Esophagus muscularis mucosa (tissue), 3 donors: Measurements from ENCODE around the gene MT1B.
A peak's percentile ranks its signal among the peaks of the same experiment; 100 is the strongest.

Experiments
- POLR2A ChIP-seq: fragments of 450-650 bp; IDR thresholded peaks from one replicate; pipeline ENCODE4 v1.6.1; 2017; ENCODE audit warnings: antibody characterized with exemption, moderate library complexity, mild to moderate bottlenecking, low read depth
- TF ChIP-seq, protein P1 (sequence below), 3 experiments: fragments of 200-600 bp in 2 of 3; fragments of 450-650 bp in 1 of 3; sonication (generic) in 2 of 3; IDR thresholded peaks; one replicate each; pipeline ENCODE4 v1.5.1; 2017 to 2019; ENCODE audit warnings: antibody characterized with exemption in 3 of 3, mild to moderate bottlenecking in 2 of 3, moderate library complexity in 1 of 3

DNA sequence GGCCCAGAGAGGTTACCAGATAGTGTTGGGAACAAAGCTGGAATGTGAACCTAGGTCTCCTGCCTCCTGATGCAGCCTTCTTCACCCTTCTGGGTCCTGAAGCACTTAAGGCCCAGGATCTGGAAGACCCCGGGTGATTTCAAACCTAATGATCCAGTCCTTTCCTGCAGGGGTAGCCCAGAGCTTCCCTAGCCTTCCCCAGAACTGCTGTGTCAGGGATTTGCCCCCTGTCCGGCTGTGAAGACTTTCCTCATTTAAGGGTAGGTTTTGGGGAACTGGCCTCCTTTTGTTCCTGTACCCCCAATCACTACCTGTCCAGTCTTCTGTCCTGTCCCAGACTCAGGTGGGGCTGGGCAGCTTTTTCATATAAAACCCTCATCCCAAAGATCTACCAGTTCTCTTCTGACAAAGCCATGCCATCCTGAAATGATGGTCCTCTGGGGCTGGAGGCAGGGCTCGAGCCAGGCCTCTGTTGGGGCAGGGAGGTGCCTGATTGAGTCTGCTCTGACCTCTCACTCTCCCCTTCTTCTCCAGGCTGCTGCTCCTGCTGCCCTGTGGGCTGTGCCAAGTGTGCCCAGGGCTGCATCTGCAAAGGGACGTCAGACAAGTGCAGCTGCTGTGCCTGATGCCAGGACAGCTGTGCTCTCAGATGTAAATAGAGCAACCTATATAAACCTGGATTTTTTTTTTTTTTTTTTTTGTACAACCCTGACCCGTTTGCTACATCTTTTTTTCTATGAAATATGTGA, 31.9 kb downstream of the MT1B start:
- TF ChIP-seq POLR2A, result peak; percentile 23
- TF ChIP-seq, protein P1, sequence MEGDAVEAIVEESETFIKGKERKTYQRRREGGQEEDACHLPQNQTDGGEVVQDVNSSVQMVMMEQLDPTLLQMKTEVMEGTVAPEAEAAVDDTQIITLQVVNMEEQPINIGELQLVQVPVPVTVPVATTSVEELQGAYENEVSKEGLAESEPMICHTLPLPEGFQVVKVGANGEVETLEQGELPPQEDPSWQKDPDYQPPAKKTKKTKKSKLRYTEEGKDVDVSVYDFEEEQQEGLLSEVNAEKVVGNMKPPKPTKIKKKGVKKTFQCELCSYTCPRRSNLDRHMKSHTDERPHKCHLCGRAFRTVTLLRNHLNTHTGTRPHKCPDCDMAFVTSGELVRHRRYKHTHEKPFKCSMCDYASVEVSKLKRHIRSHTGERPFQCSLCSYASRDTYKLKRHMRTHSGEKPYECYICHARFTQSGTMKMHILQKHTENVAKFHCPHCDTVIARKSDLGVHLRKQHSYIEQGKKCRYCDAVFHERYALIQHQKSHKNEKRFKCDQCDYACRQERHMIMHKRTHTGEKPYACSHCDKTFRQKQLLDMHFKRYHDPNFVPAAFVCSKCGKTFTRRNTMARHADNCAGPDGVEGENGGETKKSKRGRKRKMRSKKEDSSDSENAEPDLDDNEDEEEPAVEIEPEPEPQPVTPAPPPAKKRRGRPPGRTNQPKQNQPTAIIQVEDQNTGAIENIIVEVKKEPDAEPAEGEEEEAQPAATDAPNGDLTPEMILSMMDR (IDR thresholded peaks at IDR 0.05), result no peak
